ENCODE results near the gene WNT9B. TPM values are rescaled to one million over a fixed set of nuclear protein-coding genes. Genes with fewer than 3 reads are reported as not detected.

WNT9B gene
- total and polyA plus RNA-seq, 4 experiments from 2014 or later, result not detected

DNA sequence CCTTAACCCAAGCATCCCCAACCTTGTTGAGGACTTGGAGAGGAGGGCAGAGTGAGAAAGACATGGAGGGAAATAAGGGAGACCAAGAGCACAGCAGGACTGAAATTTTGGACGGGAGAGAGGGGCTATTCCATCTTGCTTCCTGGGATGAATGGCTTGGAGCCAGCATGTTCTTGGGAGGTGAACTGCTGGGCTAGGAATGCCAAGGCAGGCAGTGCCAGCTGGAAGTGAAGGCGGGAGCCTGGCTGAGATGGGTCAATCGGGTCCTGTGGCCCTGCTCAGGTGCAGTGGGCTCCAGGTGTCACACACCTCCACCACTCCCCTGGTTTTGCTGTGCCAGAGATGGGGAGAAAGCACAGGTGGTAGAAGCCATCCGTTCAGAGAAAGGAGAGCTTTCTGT lies 25.5 kb downstream of the WNT9B start:
- ChIA-PET POLR2A (ENCODE audit: partially characterized antibody) (interaction anchor here (1.2 kb wide), 1 partner anchor 11 kb away, joined by 3 read pairs; no protein-coding TSS in a partner anchor), CTCF (ENCODE audit: partially characterized antibody) (no interaction called here)
- H3K27me3 Mint-ChIP-seq, result no peaks in the 10 kb centered on the region
- Histone ChIP-seq H3K9me3 (ENCODE audit: control insufficient read depth in 1 of 2, low read length in 2 of 2) (no peaks in the 10 kb centered on the region), H3K27me3 (ENCODE audit: insufficient read depth, low read length) (no peaks in the 10 kb centered on the region), H3K4me1 (ENCODE audit: insufficient read depth, low read length) (no peaks in the 10 kb centered on the region), H3K4me3 (ENCODE audit: low read length in 2 of 2) (no peak overlapping the region), H3K27ac (ENCODE audit: low read depth, low read length) (no peak overlapping the region), H3K36me3 (ENCODE audit: insufficient read depth, low read length) (no peaks in the 10 kb centered on the region)
- no peak overlapping the region for H3K4me3 Mint-ChIP-seq
- intact Hi-C loops (cut with micrococcal nuclease), result no loop called here
- no peaks in the 10 kb centered on the region for H3K36me3 Mint-ChIP-seq
- no peak overlapping the region for H3K27ac Mint-ChIP-seq
- H3K9me3 Mint-ChIP-seq, result no peaks in the 10 kb centered on the region
- DNase-seq, result no peak
- H3K4me1 Mint-ChIP-seq, result no peaks in the 10 kb centered on the region

DNA sequence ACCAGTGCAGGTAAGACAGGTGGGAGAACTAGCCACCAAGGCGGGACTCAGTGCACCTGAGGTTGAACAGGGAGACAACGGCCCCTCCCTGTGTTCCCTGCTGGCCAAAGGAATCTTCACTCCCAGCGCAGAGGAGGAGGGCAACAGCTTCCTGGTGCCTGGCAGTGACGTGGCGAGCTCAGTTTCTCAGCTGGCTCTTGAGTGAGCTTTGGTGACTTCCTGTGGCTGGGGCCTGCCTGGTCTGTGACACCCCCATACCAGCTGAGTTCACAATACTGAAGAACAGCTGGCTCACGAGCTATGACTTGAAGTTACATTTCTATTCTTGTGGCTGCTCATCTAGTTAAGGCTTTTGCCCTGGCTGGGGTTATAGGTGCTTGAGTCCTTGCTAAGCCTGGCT lies 26.1 kb downstream of the WNT9B start:
- intact Hi-C loops (cut with micrococcal nuclease), result no loop called here
- Histone ChIP-seq H3K9me3 (ENCODE audit: control insufficient read depth in 1 of 2, low read length in 2 of 2) (no peaks in the 10 kb centered on the region), H3K27me3 (ENCODE audit: insufficient read depth, low read length) (no peaks in the 10 kb centered on the region), H3K4me1 (ENCODE audit: insufficient read depth, low read length) (no peaks in the 10 kb centered on the region), H3K4me3 (ENCODE audit: low read length in 2 of 2) (no peak overlapping the region), H3K36me3 (ENCODE audit: insufficient read depth, low read length) (no peaks in the 10 kb centered on the region), H3K27ac (ENCODE audit: low read depth, low read length) (no peak overlapping the region)
- no peak overlapping the region for H3K4me3 Mint-ChIP-seq
- POLR2A ChIA-PET (ENCODE audit: partially characterized antibody), result no interaction called here
- CTCF ChIA-PET (ENCODE audit: partially characterized antibody), result no interaction called here
- no peaks in the 10 kb centered on the region for H3K27me3 Mint-ChIP-seq
- no peaks in the 10 kb centered on the region for H3K4me1 Mint-ChIP-seq
- H3K9me3 Mint-ChIP-seq, result no peaks in the 10 kb centered on the region
- H3K36me3 Mint-ChIP-seq, result no peaks in the 10 kb centered on the region
- no peak for DNase-seq
- peak overlapping the region in 1 of 7 donors; percentile 87 for H3K27ac Mint-ChIP-seq

DNA sequence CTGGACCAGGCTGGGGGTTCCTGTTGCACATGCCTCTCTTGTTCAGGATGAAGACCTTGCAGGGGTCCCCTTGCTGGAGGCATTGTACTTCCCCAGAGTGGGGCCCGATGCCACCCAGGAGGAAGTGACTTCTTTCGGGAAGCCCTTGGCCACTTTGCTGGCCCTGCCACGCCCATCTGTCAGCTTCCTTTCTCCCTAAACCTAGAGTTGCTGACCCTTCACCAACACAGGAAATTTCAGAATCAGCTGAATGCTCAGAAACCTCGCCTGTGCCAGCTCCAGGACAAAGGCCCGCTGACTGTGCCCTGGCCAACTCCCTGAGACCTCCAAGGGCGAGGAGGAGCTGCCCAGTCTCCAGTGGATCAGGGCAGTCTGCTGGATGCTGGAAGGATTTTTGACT lies 26.7 kb downstream of the WNT9B start:
- no peak for DNase-seq
- peak overlapping the region in 1 of 7 donors; percentile 87 for H3K27ac Mint-ChIP-seq
- H3K36me3 Mint-ChIP-seq, result no peaks in the 10 kb centered on the region
- H3K27me3 ChIP-seq (ENCODE audit: insufficient read depth, low read length), result no peaks in the 10 kb centered on the region
- no peak overlapping the region for H3K27ac ChIP-seq (ENCODE audit: low read depth, low read length)
- no peaks in the 10 kb centered on the region for H3K4me1 Mint-ChIP-seq
- ChIA-PET POLR2A (ENCODE audit: partially characterized antibody) (no interaction called here), CTCF (ENCODE audit: partially characterized antibody) (no interaction called here)
- H3K9me3 Mint-ChIP-seq, result no peaks in the 10 kb centered on the region
- H3K9me3 ChIP-seq (ENCODE audit: control insufficient read depth in 1 of 2, low read length in 2 of 2), result no peaks in the 10 kb centered on the region
- no peaks in the 10 kb centered on the region for H3K4me1 ChIP-seq (ENCODE audit: insufficient read depth, low read length)
- H3K4me3 Mint-ChIP-seq, result no peak overlapping the region
- no peaks in the 10 kb centered on the region for H3K36me3 ChIP-seq (ENCODE audit: insufficient read depth, low read length)
- H3K27me3 Mint-ChIP-seq, result no peaks in the 10 kb centered on the region
- H3K4me3 ChIP-seq (ENCODE audit: low read length in 2 of 2), result no peak overlapping the region
- intact Hi-C loops (cut with micrococcal nuclease), result no loop called here

DNA sequence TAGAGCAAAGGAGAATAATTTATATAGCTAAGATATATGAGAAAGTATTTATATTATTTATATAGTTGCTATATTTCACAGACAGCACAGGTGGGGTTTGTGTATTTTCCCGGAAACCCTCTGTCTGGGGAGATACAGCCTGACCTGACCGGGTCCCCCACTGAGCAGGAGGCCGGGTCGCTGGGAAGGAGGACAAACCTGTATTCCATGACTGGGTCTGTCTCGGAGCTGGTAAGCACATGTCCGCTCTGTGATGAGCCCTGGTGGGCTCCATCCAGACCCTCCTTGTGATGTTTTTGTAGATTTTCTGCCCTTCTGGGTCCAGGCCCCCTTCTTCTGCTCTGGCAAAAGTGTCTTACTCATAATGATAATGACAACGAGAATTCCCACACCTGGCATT lies 27.7 kb downstream of the WNT9B start:
- no peak overlapping the region for H3K4me3 Mint-ChIP-seq
- H3K27ac Mint-ChIP-seq, result no peak overlapping the region
- no peaks in the 10 kb centered on the region for H3K27me3 Mint-ChIP-seq
- Histone ChIP-seq H3K9me3 (ENCODE audit: control insufficient read depth in 1 of 2, low read length in 2 of 2) (no peaks in the 10 kb centered on the region), H3K27ac (ENCODE audit: low read depth, low read length) (no peak overlapping the region), H3K4me1 (ENCODE audit: insufficient read depth, low read length) (no peaks in the 10 kb centered on the region), H3K27me3 (ENCODE audit: insufficient read depth, low read length) (no peaks in the 10 kb centered on the region), H3K36me3 (ENCODE audit: insufficient read depth, low read length) (no peaks in the 10 kb centered on the region), H3K4me3 (ENCODE audit: low read length in 2 of 2) (no peak overlapping the region)
- ChIA-PET CTCF (ENCODE audit: partially characterized antibody) (no interaction called here), POLR2A (ENCODE audit: partially characterized antibody) (no interaction called here)
- no peak for DNase-seq
- H3K36me3 Mint-ChIP-seq, result no peaks in the 10 kb centered on the region
- H3K4me1 Mint-ChIP-seq, result no peaks in the 10 kb centered on the region
- H3K9me3 Mint-ChIP-seq, result no peaks in the 10 kb centered on the region
- intact Hi-C loops (cut with micrococcal nuclease), result no loop called here

DNA sequence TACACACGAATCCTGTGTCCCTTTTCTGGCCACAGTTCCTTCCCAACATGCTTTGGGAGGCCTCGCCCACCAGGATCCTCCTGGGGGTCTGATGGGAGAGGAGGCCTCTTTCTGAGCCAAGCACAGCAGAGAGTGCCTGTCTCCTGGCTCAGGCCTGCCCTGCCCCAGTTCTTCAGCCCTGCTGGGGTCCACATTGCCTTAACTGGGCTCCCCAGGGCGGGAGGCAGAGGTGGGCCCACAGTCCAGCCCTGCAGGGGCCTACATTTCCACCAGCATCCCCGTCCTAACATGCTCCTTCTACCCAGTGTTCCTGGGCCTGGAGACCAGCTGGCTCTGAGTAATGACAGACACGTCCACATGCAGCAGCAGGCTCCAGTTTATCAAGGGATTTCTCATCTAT lies 29.6 kb downstream of the WNT9B start:
- CTCF ChIA-PET (ENCODE audit: partially characterized antibody), result no interaction called here
- Mint-ChIP-seq H3K4me1 (no peaks in the 10 kb centered on the region), H3K27ac (no peak overlapping the region), H3K9me3 (no peaks in the 10 kb centered on the region), H3K36me3 (no peaks in the 10 kb centered on the region), H3K27me3 (peaks cover 0 to 1% of the 10 kb centered on the region in 2 donors), H3K4me3 (no peak overlapping the region)
- POLR2A ChIA-PET (ENCODE audit: partially characterized antibody), result no interaction called here
- no peak overlapping the region for H3K27ac ChIP-seq (ENCODE audit: low read depth, low read length)
- H3K27me3 ChIP-seq (ENCODE audit: insufficient read depth, low read length), result no peaks in the 10 kb centered on the region
- intact Hi-C loops (cut with micrococcal nuclease), result no loop called here
- H3K4me1 ChIP-seq (ENCODE audit: insufficient read depth, low read length), result no peaks in the 10 kb centered on the region
- H3K9me3 ChIP-seq (ENCODE audit: control insufficient read depth in 1 of 2, low read length in 2 of 2), result no peaks in the 10 kb centered on the region
- no peak for DNase-seq
- H3K36me3 ChIP-seq (ENCODE audit: insufficient read depth, low read length), result no peaks in the 10 kb centered on the region
- H3K4me3 ChIP-seq (ENCODE audit: low read length in 2 of 2), result no peak overlapping the region

DNA sequence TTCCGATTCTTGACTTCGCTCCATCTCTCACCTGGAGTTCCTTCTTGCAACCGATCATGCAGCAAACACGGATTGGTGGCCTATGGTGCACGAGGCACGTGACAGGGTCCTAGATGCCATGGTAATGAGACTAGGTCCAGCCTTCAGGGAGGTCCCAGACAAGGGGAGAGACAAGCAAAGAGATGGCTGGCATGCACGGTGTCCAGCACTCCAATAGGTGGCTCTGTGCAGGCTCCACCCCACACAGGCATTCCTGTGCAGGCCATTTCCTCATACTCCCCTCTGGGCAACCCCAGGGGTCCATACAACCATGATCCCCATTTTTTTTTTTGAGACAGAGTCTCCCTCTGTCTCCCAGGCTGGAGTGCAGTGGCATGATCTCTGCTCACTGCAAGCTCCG lies 31.3 kb downstream of the WNT9B start:
- H3K4me3 Mint-ChIP-seq, result no peak overlapping the region
- H3K27me3 ChIP-seq (ENCODE audit: insufficient read depth, low read length), result no peaks in the 10 kb centered on the region
- H3K9me3 ChIP-seq (ENCODE audit: control insufficient read depth in 1 of 2, low read length in 2 of 2), result no peaks in the 10 kb centered on the region
- H3K36me3 Mint-ChIP-seq, result no peaks in the 10 kb centered on the region
- no peak overlapping the region for H3K4me3 ChIP-seq (ENCODE audit: low read length in 2 of 2)
- H3K9me3 Mint-ChIP-seq, result no peaks in the 10 kb centered on the region
- no peak for DNase-seq
- POLR2A ChIA-PET (ENCODE audit: partially characterized antibody), result no interaction called here
- no peak overlapping the region for H3K27ac Mint-ChIP-seq
- H3K4me1 ChIP-seq (ENCODE audit: insufficient read depth, low read length), result no peaks in the 10 kb centered on the region
- no peaks in the 10 kb centered on the region for H3K36me3 ChIP-seq (ENCODE audit: insufficient read depth, low read length)
- no peaks in the 10 kb centered on the region for H3K4me1 Mint-ChIP-seq
- no peak overlapping the region for H3K27ac ChIP-seq (ENCODE audit: low read depth, low read length)
- intact Hi-C loops (cut with micrococcal nuclease), result no loop called here
- CTCF ChIA-PET (ENCODE audit: partially characterized antibody), result no interaction called here
- peaks cover 0 to 5% of the 10 kb centered on the region in 2 donors for H3K27me3 Mint-ChIP-seq

DNA sequence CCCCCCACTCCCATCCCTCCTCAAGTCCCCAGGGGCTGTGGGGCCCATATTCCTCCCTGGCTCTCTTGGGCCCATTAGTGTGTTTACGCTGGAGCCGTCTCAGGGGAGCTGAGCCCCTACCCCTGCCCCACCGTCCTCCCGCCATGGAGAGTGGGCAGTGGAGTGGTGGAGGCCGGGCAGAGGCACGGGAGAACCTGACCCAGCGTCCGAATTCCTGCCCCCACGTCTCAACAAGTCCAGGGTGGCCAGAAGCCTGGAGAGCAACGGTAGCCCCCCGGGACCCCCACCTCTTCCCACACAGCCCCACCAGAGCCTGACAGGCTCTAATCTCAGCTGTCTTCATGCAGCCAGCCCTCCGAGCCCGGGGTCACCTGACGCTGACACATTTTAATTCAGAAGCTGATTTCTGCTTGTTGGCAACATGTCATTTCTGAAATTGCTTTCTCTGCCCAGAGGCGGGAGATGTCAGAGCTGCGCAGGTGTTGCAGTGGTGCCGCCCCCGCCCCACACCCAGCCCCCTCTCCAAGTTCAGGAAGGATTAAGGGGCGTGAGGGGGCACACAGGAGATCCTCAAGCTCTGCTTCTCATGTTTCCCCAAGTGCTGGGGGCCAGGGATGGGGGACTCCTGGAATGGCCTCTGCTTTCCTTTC lies 32.6 kb downstream of the WNT9B start:
- H3K27ac ChIP-seq (ENCODE audit: low read depth, low read length), result no peak overlapping the region
- H3K27me3 ChIP-seq (ENCODE audit: insufficient read depth, low read length), result no peaks in the 10 kb centered on the region
- no peak for DNase-seq
- intact Hi-C loops (cut with micrococcal nuclease), result no loop called here
- Mint-ChIP-seq H3K9me3 (no peaks in the 10 kb centered on the region), H3K36me3 (no peaks in the 10 kb centered on the region), H3K4me1 (no peaks in the 10 kb centered on the region), H3K4me3 (no peak overlapping the region), H3K27ac (no peak overlapping the region), H3K27me3 (peaks cover 0 to 5% of the 10 kb centered on the region in 2 donors)
- no peak overlapping the region for H3K4me3 ChIP-seq (ENCODE audit: low read length in 2 of 2)
- H3K4me1 ChIP-seq (ENCODE audit: insufficient read depth, low read length), result no peaks in the 10 kb centered on the region
- ChIA-PET POLR2A (ENCODE audit: partially characterized antibody) (no interaction called here), CTCF (ENCODE audit: partially characterized antibody) (no interaction called here)
- no peaks in the 10 kb centered on the region for H3K36me3 ChIP-seq (ENCODE audit: insufficient read depth, low read length)
- H3K9me3 ChIP-seq (ENCODE audit: control insufficient read depth in 1 of 2, low read length in 2 of 2), result no peaks in the 10 kb centered on the region

DNA sequence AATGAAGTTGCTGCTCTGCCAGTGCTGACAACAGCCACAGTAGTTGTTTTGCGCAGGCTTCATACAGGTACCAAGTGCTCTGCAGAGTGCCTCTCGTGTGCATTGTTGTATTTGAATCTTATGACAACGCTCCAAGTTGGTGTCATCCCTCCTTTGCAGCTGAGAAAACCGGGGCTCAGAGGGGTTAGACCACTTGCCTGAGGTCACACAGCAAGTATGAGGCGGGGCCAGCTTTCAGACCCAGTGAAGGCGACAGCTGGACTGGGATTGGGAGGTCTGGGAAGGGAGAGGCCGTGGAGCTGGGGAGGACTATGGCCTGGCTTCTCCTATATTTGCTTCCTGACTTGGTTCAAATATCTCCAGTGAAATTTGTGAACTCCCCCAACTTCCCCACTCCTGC lies 33.2 kb downstream of the WNT9B start:
- H3K4me1 ChIP-seq (ENCODE audit: insufficient read depth, low read length), result no peaks in the 10 kb centered on the region
- no peaks in the 10 kb centered on the region for H3K27me3 ChIP-seq (ENCODE audit: insufficient read depth, low read length)
- no peak for DNase-seq
- H3K27ac Mint-ChIP-seq, result no peak overlapping the region
- H3K36me3 Mint-ChIP-seq, result no peaks in the 10 kb centered on the region
- peaks cover 0 to 7% of the 10 kb centered on the region in 2 donors for H3K27me3 Mint-ChIP-seq
- H3K4me3 ChIP-seq (ENCODE audit: low read length in 2 of 2), result no peak overlapping the region
- no peaks in the 10 kb centered on the region for H3K4me1 Mint-ChIP-seq
- H3K9me3 ChIP-seq (ENCODE audit: control insufficient read depth in 1 of 2, low read length in 2 of 2), result no peaks in the 10 kb centered on the region
- no peak overlapping the region for H3K27ac ChIP-seq (ENCODE audit: low read depth, low read length)
- intact Hi-C loops (cut with micrococcal nuclease), result no loop called here
- ChIA-PET CTCF (ENCODE audit: partially characterized antibody) (interaction anchor here (1.0 kb wide), 1 partner anchor 57 kb away, joined by 6 read pairs; no protein-coding TSS in a partner anchor), POLR2A (ENCODE audit: partially characterized antibody) (no interaction called here)
- H3K9me3 Mint-ChIP-seq, result no peaks in the 10 kb centered on the region
- no peaks in the 10 kb centered on the region for H3K36me3 ChIP-seq (ENCODE audit: insufficient read depth, low read length)
- no peak overlapping the region for H3K4me3 Mint-ChIP-seq

Data from CD4-positive, alpha-beta memory T cell (primary cell).